ENCODE data around the gene CARF. TPM values are rescaled to one million over a fixed set of nuclear protein-coding genes. Genes with fewer than 3 reads are reported as not detected.

The CARF gene
- total RNA-seq, 1 experiment from 2014 or later: 5.8 TPM

DNA sequence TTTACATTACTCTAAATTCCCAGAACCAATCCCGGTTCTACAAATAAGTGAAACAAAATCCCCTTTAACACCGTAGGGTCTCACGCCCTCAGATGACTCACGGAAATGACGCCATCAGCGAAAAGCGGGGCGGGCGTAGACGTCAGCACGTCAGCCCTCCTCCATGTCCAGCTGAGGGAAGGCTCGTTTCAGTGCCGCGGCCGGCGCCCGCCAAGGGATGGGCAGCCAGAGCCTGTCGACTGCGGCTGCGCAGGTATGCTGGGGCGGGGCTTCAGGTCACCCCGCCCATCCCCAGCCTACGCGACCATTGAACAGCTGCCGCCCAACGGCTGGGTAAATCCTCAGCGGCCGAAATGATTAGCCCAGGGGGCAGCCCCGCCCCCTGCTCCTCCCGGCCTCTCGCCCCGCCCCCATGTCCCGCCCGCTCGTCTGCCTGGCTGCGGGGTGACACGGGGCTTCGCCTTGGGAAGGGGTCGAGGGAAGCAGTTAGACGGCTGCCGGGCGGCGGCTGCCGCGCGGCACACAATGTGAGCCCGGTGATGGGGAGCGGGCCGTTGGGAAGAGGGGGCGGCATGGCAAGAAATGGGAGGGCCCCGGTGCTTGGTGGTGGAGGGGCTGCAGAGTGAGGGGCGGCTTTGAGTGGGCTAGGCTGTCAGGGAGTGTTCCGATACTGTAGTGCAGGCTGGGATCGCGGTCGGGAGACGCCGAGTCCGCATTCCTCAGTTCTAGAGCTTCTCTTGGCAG, 102.6 kb downstream of the CARF start, which contains the start of gene NBEAL1:
NBEAL1 (plus strand) TSS at position 420 of the 744 bp plus-strand sequence. CDS start 1,510 bp downstream, outside the sequence.
- Mint-ChIP-seq H3K4me3 (ENCODE audit: low read depth, unreplicated experiment) (peak within 1 kb of the TSS; percentile 95), H3K4me1 (ENCODE audit: low read depth, unreplicated experiment) (peaks cover 24% of the 10 kb centered on the region), H3K9me3 (ENCODE audit: low read depth, unreplicated experiment) (no peaks in the 10 kb centered on the region), H3K27ac (ENCODE audit: unreplicated experiment) (peak within 1 kb of the TSS; percentile 79), H3K36me3 (ENCODE audit: insufficient read depth, unreplicated experiment) (peaks cover 33% of the 10 kb centered on the region), H3K27me3 (ENCODE audit: unreplicated experiment) (no peaks in the 10 kb centered on the region)
- TF ChIP-seq, protein P1, sequence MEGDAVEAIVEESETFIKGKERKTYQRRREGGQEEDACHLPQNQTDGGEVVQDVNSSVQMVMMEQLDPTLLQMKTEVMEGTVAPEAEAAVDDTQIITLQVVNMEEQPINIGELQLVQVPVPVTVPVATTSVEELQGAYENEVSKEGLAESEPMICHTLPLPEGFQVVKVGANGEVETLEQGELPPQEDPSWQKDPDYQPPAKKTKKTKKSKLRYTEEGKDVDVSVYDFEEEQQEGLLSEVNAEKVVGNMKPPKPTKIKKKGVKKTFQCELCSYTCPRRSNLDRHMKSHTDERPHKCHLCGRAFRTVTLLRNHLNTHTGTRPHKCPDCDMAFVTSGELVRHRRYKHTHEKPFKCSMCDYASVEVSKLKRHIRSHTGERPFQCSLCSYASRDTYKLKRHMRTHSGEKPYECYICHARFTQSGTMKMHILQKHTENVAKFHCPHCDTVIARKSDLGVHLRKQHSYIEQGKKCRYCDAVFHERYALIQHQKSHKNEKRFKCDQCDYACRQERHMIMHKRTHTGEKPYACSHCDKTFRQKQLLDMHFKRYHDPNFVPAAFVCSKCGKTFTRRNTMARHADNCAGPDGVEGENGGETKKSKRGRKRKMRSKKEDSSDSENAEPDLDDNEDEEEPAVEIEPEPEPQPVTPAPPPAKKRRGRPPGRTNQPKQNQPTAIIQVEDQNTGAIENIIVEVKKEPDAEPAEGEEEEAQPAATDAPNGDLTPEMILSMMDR (IDR thresholded peaks at IDR 0.05; ENCODE audit: unreplicated experiment): no peak
- BruUV-seq (replicated peaks): no TSS peak
- DNase-seq: peak; percentile 99
- CTCF ChIA-PET: interaction anchor here (0.6 to 1.1 kb wide), 2 partner anchors 14 to 205 kb away, joined by 3 to 4 read pairs; no protein-coding TSS in a partner anchor
- intact Hi-C loops (cut with micrococcal nuclease; ENCODE audit: unreplicated experiment): loop anchor here (2.0 to 10.0 kb wide), 2 partner anchors 102 to 380 kb away; partner anchors contain the start of genes CARF and FAM117B

GRCh38 chr2:203016716-203017115, 104.6 kb downstream of the CARF start:
- peak overlapping the region; percentile 68 for H3K27ac Mint-ChIP-seq (ENCODE audit: unreplicated experiment)
- CTCF ChIA-PET: interaction anchor here (1.9 kb wide), 1 partner anchor 106 kb away, joined by 7 read pairs; the partner anchor contains the start of genes CARF and WDR12
- H3K4me3 Mint-ChIP-seq (ENCODE audit: low read depth, unreplicated experiment): peak overlapping the region; percentile 65
- TF ChIP-seq, protein P1 (IDR thresholded peaks at IDR 0.05; ENCODE audit: unreplicated experiment): no peak
- no peaks in the 10 kb centered on the region for H3K9me3 Mint-ChIP-seq (ENCODE audit: low read depth, unreplicated experiment)
- H3K36me3 Mint-ChIP-seq (ENCODE audit: insufficient read depth, unreplicated experiment): peaks cover 33% of the 10 kb centered on the region
- no peaks in the 10 kb centered on the region for H3K27me3 Mint-ChIP-seq (ENCODE audit: unreplicated experiment)
- peaks cover 25% of the 10 kb centered on the region for H3K4me1 Mint-ChIP-seq (ENCODE audit: low read depth, unreplicated experiment)
- no peak for DNase-seq
- intact Hi-C loops (cut with micrococcal nuclease; ENCODE audit: unreplicated experiment): loop anchor here (10.0 kb wide), 1 partner anchor 382 kb away; the partner anchor contains the start of gene FAM117B
- no TSS peak for BruUV-seq (replicated peaks)

DNA sequence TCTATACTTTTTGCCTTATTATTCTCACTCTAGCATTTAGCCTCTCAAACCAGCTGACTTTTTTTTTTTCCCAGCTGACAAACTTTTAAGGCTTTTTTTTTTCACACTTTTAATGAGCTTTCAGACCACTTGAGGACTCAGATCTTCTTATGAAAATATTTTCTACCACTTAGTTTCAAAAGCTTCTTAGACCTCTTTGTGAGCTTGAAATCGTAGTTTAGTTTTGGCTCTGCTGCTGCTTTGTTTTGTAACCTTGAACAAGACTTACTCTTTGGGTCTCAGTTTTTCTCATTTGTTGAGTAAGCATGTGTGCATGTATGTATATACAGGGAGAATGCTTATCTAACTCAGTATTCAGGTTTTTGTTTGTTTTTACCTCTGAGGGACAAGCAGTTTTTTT, 106.1 kb downstream of the CARF start:
- Mint-ChIP-seq H3K4me1 (ENCODE audit: low read depth, unreplicated experiment) (peaks cover 25% of the 10 kb centered on the region), H3K27ac (ENCODE audit: unreplicated experiment) (peak overlapping the region; percentile 53), H3K36me3 (ENCODE audit: insufficient read depth, unreplicated experiment) (peaks cover 33% of the 10 kb centered on the region), H3K4me3 (ENCODE audit: low read depth, unreplicated experiment) (peak overlapping the region; percentile 67), H3K27me3 (ENCODE audit: unreplicated experiment) (no peaks in the 10 kb centered on the region), H3K9me3 (ENCODE audit: low read depth, unreplicated experiment) (no peaks in the 10 kb centered on the region)
- CTCF ChIA-PET: interaction anchor here (0.6 to 1.9 kb wide), 2 partner anchors 107 to 226 kb away, joined by 4 to 7 read pairs; partner anchors contain the start of genes CARF and WDR12
- DNase-seq: no peak
- no TSS peak for BruUV-seq (replicated peaks)
- TF ChIP-seq, protein P1 (IDR thresholded peaks at IDR 0.05; ENCODE audit: unreplicated experiment): no peak
- intact Hi-C loops (cut with micrococcal nuclease; ENCODE audit: unreplicated experiment): loop anchor here (10.0 kb wide), 1 partner anchor 383 kb away; the partner anchor contains the start of gene FAM117B

DNA sequence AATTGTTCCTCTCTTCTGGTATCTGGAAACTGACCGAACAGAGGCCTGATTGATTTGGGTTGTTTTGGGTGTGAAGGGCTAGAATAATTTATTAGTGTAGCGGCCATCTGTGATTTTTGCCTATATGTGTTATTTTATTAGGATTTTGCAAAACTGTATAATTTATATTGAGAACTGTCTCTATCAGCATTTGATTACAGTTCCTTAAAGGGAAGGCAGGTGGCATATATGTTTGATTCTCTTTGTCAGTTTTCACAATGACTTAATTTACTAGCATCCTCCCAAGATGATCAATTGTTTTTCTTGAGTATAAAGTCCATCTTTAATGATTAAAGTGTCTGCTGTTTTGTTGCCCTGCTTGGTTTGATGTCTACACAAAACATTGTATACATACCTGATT, 107.1 kb downstream of the CARF start:
- Mint-ChIP-seq H3K27me3 (ENCODE audit: unreplicated experiment) (no peaks in the 10 kb centered on the region), H3K36me3 (ENCODE audit: insufficient read depth, unreplicated experiment) (peaks cover 28% of the 10 kb centered on the region), H3K4me3 (ENCODE audit: low read depth, unreplicated experiment) (peak overlapping the region; percentile 67), H3K27ac (ENCODE audit: unreplicated experiment) (peak overlapping the region; percentile 53), H3K4me1 (ENCODE audit: low read depth, unreplicated experiment) (peaks cover 25% of the 10 kb centered on the region), H3K9me3 (ENCODE audit: low read depth, unreplicated experiment) (no peaks in the 10 kb centered on the region)
- intact Hi-C loops (cut with micrococcal nuclease; ENCODE audit: unreplicated experiment): loop anchor here (10.0 kb wide), 1 partner anchor 384 kb away; the partner anchor contains the start of gene FAM117B
- no peak for DNase-seq
- CTCF ChIA-PET: no interaction called here
- BruUV-seq (replicated peaks): no TSS peak
- TF ChIP-seq, protein P1 (IDR thresholded peaks at IDR 0.05; ENCODE audit: unreplicated experiment): no peak
